OCI-LY7 (cell line): ENCODE results near the gene IER5. TPM values are rescaled to one million over a fixed set of nuclear protein-coding genes. Genes with fewer than 3 reads are reported as not detected.
"Not testable (repeated sequence)": the region's sequence is repeated elsewhere in the genome, so short reads cannot be mapped to it uniquely, and the experiment has no call there.

ENCODE experiments used
- BruUV-seq: library from RNA; stranded (reverse); fragments of 400-500 nt; replicated peaks from 2 replicates; lab custom pipeline; 2021; lab: Mats Ljungman, UMichigan
- CTCF ChIA-PET: fragments of 300-600 bp; sonication (Branson Sonifier 250); formaldehyde crosslinking; loops from one replicate; lab custom pipeline; 2022; ENCODE audit warnings: antibody characterized with exemption; ENCODE audit not compliant: unreplicated experiment; lab: Charles Lee
- POLR2A ChIA-PET: fragments of 300-600 bp; sonication (Branson Sonifier 250); formaldehyde crosslinking; loops from one replicate; lab custom pipeline; 2022; ENCODE audit warnings: antibody characterized with exemption; lab: Charles Lee
- DNase-seq: peaks from one replicate; pipeline ENCODE4 v3.0.0-alpha.2; 2015; ENCODE audit warnings: low spot score
- H2AFZ ChIP-seq: fragments of 200-600 bp; sonication (generic), shearing (Covaris generic); 2 replicates; pipeline ENCODE4 v1.6.1; 2014; ENCODE audit warnings: mild to moderate bottlenecking, antibody characterized with exemption, low read length, moderate library complexity
- H3K27ac ChIP-seq: fragments of 200-600 bp; sonication (generic); 2 replicates; pipeline ENCODE4 v1.5.1; 2014; ENCODE audit warnings: mixed run types, low read depth, mild to moderate bottlenecking, moderate library complexity, low read length, inconsistent platforms; ENCODE audit not compliant: poor library complexity, severe bottlenecking
- H3K36me3 ChIP-seq: fragments of 200-600 bp; sonication (generic); 2 replicates; pipeline ENCODE4 v1.6.1; 2014; ENCODE audit warnings: mild to moderate bottlenecking, antibody characterized with exemption, low read length, moderate library complexity, mixed read lengths; ENCODE audit not compliant: insufficient read depth
- H3K4me1 ChIP-seq: fragments of 200-600 bp; sonication (generic); 2 replicates; pipeline ENCODE4 v1.5.1; 2014; ENCODE audit warnings: mild to moderate bottlenecking, low read length; ENCODE audit not compliant: insufficient read depth, poor library complexity, severe bottlenecking
- H3K4me2 ChIP-seq: fragments of 200-600 bp; sonication (generic); 2 replicates; pipeline ENCODE4 v1.6.1; 2014; ENCODE audit warnings: mild to moderate bottlenecking, low read length
- H3K4me3 ChIP-seq: fragments of 200-600 bp; sonication (generic); 2 replicates; pipeline ENCODE4 v1.5.1; 2014; ENCODE audit warnings: mild to moderate bottlenecking, low read depth, low read length; ENCODE audit not compliant: poor library complexity, severe bottlenecking
- H3K79me2 ChIP-seq: fragments of 200-600 bp; sonication (generic); 2 replicates; pipeline ENCODE4 v1.6.1; 2016; ENCODE audit warnings: low read depth, mild to moderate bottlenecking, low read length, moderate library complexity, mixed read lengths; ENCODE audit not compliant: insufficient read depth
- H3K9me2 ChIP-seq: fragments of 200-600 bp; sonication (generic); 2 replicates; pipeline ENCODE4 v1.6.1; 2016; ENCODE audit warnings: mild to moderate bottlenecking, low read length, mixed read lengths; ENCODE audit not compliant: insufficient read depth
- H3K9me3 ChIP-seq: fragments of 200-600 bp; sonication (generic); 2 replicates; pipeline ENCODE4 v1.6.1; 2014; ENCODE audit warnings: mild to moderate bottlenecking, mixed run types, low read length, mixed read lengths
- H4K20me1 ChIP-seq: fragments of 200-600 bp; sonication (generic); 2 replicates; pipeline ENCODE4 v1.6.1; 2014; ENCODE audit warnings: mild to moderate bottlenecking, antibody characterized with exemption, low read length, moderate library complexity, mixed read lengths; ENCODE audit not compliant: insufficient read depth
- EZH2phosphoT487 ChIP-seq: fragments of 200-600 bp; sonication (generic); IDR thresholded peaks from 2 replicates; pipeline ENCODE4 v1.6.1; 2018; ENCODE audit warnings: low read depth, borderline replicate concordance, mild to moderate bottlenecking, mixed run types, antibody characterized with exemption, low read length, moderate library complexity, mixed read lengths
- intact Hi-C: fragments of 100-400 bp; cut with micrococcal nuclease; formaldehyde crosslinking; loops from one replicate; pipeline ENCODE4 v1.10.0; 2022; ENCODE audit not compliant: unreplicated experiment
- total RNA-seq, 2 experiments: library from RNA; depleted of rRNA in 1 of 2; stranded (reverse); fragments of >200 nt in 1 of 2; shearing (Covaris generic) in 1 of 2; gene quantifications; 2 replicates each; pipeline ENCODE4 v1.2.3, GENCODE V29; 2014 to 2022
- TF ChIP-seq, protein P1 (sequence below): fragments of 200-600 bp; sonication (generic); conservative IDR thresholded peaks from 2 replicates; pipeline ENCODE4 v1.5.1; 2014; ENCODE audit warnings: mild to moderate bottlenecking, antibody characterized with exemption, low read length, moderate library complexity, mixed read lengths

Gene IER5
- total RNA-seq, 2 experiments from 2014 or later = 7.2 to 14.3 TPM

DNA sequence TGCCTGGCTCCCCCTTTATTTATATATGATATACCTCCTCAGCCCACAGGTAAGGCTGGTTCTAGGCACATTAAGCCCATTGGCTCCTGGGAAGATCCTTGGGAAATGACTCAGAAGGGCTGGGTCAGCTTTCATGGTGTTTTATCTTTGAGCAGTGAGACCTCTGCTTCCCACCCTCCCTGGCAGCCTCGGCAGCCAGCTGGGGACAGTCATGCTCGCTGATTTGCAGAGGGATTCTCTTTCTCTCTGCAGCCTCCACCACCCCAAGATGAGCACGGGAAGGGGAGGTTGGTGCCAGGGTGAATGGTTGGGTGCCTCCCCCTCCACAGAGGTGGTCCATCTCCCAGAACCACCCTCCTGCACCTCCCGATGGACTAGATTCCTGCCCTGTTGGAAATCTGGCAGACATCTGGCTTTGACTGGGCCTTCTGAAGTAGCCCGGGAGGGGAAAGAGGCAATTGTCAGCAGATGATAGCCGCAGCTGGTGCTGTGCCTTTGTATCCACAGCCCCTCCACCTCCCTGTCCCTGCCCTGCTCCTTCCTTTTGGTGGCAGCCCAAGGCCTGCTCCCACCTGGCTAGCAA lies 24.6 kb downstream of the IER5 start:
- H3K36me3 ChIP-seq = no peaks in the 10 kb centered on the region
- no peak for DNase-seq
- no peak for TF ChIP-seq EZH2phosphoT487
- TF ChIP-seq, protein P1, sequence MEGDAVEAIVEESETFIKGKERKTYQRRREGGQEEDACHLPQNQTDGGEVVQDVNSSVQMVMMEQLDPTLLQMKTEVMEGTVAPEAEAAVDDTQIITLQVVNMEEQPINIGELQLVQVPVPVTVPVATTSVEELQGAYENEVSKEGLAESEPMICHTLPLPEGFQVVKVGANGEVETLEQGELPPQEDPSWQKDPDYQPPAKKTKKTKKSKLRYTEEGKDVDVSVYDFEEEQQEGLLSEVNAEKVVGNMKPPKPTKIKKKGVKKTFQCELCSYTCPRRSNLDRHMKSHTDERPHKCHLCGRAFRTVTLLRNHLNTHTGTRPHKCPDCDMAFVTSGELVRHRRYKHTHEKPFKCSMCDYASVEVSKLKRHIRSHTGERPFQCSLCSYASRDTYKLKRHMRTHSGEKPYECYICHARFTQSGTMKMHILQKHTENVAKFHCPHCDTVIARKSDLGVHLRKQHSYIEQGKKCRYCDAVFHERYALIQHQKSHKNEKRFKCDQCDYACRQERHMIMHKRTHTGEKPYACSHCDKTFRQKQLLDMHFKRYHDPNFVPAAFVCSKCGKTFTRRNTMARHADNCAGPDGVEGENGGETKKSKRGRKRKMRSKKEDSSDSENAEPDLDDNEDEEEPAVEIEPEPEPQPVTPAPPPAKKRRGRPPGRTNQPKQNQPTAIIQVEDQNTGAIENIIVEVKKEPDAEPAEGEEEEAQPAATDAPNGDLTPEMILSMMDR = no peak
- POLR2A ChIA-PET = interaction anchor here (1.5 kb wide), 1 partner anchor 8 kb away, joined by 5 read pairs; no protein-coding TSS in a partner anchor
- H3K9me3 ChIP-seq = no peaks in the 10 kb centered on the region
- H3K79me2 ChIP-seq = no peaks in the 10 kb centered on the region
- H3K9me2 ChIP-seq = no peaks in the 10 kb centered on the region
- CTCF ChIA-PET = no interaction called here
- no TSS peak for BruUV-seq
- no peak overlapping the region for H2AFZ ChIP-seq
- no peaks in the 10 kb centered on the region for H3K4me1 ChIP-seq
- no peak overlapping the region for H3K4me3 ChIP-seq
- no peak overlapping the region for H3K27ac ChIP-seq
- intact Hi-C loops = no loop called here
- H3K4me2 ChIP-seq = no peak overlapping the region
- no peaks in the 10 kb centered on the region for H4K20me1 ChIP-seq

DNA sequence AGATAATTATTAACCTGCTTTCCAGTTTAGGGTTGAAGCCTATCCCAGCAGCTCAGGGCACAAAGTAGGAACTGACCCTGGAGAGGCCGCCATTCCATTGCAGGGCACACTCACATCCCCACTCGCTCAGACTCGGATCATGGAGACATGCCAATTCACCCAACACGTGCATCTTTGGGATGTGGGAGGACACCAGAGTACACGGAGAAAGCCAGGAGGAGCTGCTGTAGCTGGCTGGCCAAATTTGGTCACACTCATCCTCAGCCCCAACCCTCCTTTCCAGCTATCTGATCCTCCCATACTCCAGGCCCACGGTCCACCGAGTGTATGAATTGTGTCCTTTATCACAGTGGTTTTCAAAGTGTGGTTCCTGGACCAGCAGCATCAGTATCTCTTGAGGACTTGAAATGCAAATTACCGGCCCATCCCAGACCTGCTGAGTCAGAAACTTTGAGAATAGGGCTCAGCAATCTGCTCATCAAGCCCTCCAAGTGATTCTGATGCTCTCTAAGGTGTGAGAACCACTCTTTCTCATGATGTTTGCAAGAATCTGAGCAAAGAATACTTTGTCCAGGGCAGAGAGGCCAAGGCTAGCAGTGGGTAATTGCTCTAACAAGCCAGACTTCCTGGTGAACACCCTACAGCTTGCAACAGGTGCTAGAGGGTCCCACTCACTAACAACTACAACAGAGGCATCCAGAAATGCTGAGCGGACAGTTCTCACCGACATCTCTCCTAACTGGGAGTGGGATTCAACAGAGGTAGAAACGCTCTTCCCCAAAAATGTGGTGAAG lies 26.3 kb downstream of the IER5 start:
- Histone ChIP-seq H3K79me2 (no peaks in the 10 kb centered on the region), H3K9me3 (no peaks in the 10 kb centered on the region), H2AFZ (no peak overlapping the region), H4K20me1 (no peaks in the 10 kb centered on the region), H3K27ac (no peak overlapping the region), H3K9me2 (no peaks in the 10 kb centered on the region), H3K4me2 (no peak overlapping the region), H3K4me1 (no peaks in the 10 kb centered on the region), H3K4me3 (no peak overlapping the region), H3K36me3 (no peaks in the 10 kb centered on the region)
- CTCF ChIA-PET = no interaction called here
- intact Hi-C loops = no loop called here
- POLR2A ChIA-PET = interaction anchor here (1.0 to 1.5 kb wide), 4 partner anchors 9 to 16 kb away, joined by 3 to 5 read pairs (median 3); no protein-coding TSS in a partner anchor
- no peak for DNase-seq
- no TSS peak for BruUV-seq
- TF ChIP-seq, protein P1 = no peak
- no peak for TF ChIP-seq EZH2phosphoT487

DNA sequence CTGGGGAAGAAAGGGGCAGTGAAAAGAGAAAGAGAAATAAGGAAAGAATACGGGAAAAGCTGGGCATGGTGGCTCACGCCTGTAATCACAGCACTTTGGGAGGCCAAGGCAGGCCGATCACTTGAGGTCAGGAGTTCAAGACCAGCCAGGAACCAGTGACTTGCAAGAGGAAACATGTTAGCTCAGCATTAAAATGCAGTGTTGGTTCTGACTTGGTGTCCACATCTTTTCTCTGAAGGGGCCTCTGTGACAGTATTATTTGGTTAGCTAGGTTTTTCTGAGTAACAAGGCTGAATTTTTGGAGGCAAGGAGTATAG lies 26.8 kb downstream of the IER5 start:
- ChIA-PET POLR2A (interaction anchor here (1.0 to 1.1 kb wide), 2 partner anchors 10 to 16 kb away, joined by 3 read pairs; no protein-coding TSS in a partner anchor), CTCF (no interaction called here)
- H3K36me3 ChIP-seq = no peaks in the 10 kb centered on the region
- no peak overlapping the region for H2AFZ ChIP-seq
- no peaks in the 10 kb centered on the region for H3K9me2 ChIP-seq
- intact Hi-C loops = no loop called here
- H3K4me1 ChIP-seq = no peaks in the 10 kb centered on the region
- no peak overlapping the region for H3K27ac ChIP-seq
- no peak overlapping the region for H3K4me2 ChIP-seq
- no TSS peak for BruUV-seq
- no peaks in the 10 kb centered on the region for H3K79me2 ChIP-seq
- no peak for TF ChIP-seq EZH2phosphoT487
- no peaks in the 10 kb centered on the region for H3K9me3 ChIP-seq
- DNase-seq = no peak
- H4K20me1 ChIP-seq = no peaks in the 10 kb centered on the region
- H3K4me3 ChIP-seq = no peak overlapping the region

DNA sequence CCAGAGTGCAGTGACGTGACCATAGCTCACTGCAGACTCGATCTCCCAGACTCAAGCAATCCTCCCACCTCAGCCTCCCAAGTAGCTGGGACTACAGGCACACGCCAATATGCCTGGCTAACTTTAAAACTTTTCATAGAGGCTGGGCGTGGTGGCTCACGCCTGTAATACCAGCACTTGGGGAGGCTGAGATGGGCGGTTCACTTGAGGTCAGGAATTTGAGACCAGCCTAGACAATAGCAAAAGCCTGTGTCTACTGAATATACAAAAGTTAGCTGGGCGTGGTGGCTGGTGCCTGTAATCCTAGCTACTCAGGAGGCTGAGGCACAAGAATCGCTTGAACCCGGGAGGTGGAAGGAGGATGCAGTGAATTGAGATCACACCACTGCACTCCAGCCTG lies 27.5 kb downstream of the IER5 start:
- CTCF ChIA-PET, H3K27ac ChIP-seq, H2AFZ ChIP-seq, H3K4me2 ChIP-seq, intact Hi-C loops, H3K79me2 ChIP-seq, H3K4me3 ChIP-seq, H4K20me1 ChIP-seq, H3K9me3 ChIP-seq, H3K9me2 ChIP-seq, BruUV-seq, H3K4me1 ChIP-seq, DNase-seq, H3K36me3 ChIP-seq: not testable (repeated sequence)
- POLR2A ChIA-PET = interaction anchor here (1.0 kb wide), 1 partner anchor 11 kb away, joined by 3 read pairs; no protein-coding TSS in a partner anchor
